Chondrocyte (in vitro differentiated cells): ENCODE measurements around the gene PLEKHG4. TPM values are rescaled to one million over a fixed set of nuclear protein-coding genes. Genes with fewer than 3 reads are reported as not detected.
A peak's percentile ranks its signal among the peaks of the same experiment; 100 is the strongest.

Experiments
- DNase-seq: peaks from one replicate; pipeline ENCODE4 v3.0.0; 2021; ENCODE audit warnings: mixed read lengths, low spot score
- H3K27ac Mint-ChIP-seq: one replicate; pipeline ENCODE4 v1.8.0; 2021; ENCODE audit warnings: mild to moderate bottlenecking, moderate library complexity, mixed read lengths; ENCODE audit not compliant: unreplicated experiment
- H3K27me3 Mint-ChIP-seq: 2 replicates; pipeline ENCODE4 v1.8.0; 2021; ENCODE audit warnings: low read depth, mixed read lengths
- H3K36me3 Mint-ChIP-seq: 2 replicates; pipeline ENCODE4 v1.8.0; 2021; ENCODE audit warnings: low read depth, mixed read lengths
- H3K4me1 Mint-ChIP-seq: 2 replicates; pipeline ENCODE4 v1.8.0; 2021; ENCODE audit warnings: low read depth, mild to moderate bottlenecking, mixed read lengths
- H3K4me3 Mint-ChIP-seq: one replicate; pipeline ENCODE4 v1.8.0; 2021; ENCODE audit warnings: mild to moderate bottlenecking, moderate library complexity, mixed read lengths; ENCODE audit not compliant: unreplicated experiment
- H3K9me3 Mint-ChIP-seq: 2 replicates; pipeline ENCODE4 v1.8.0; 2021; ENCODE audit warnings: low read depth, mixed read lengths
- CTCF ChIP-seq: fragments of 200-600 bp; sonication (generic); IDR thresholded peaks from 2 replicates; pipeline ENCODE4 v1.5.0; 2021; ENCODE audit warnings: antibody characterized with exemption, mild to moderate bottlenecking, moderate library complexity
- total RNA-seq: library from RNA; stranded (reverse); gene quantifications from 3 replicates; pipeline ENCODE4 v1.2.1, GENCODE V29; 2021

The PLEKHG4 gene
- total RNA-seq, 1 donor from 2014 or later: 22.4 TPM

- Mint-ChIP-seq H3K27me3 (no peaks in the 10 kb centered on the region), H3K4me1 (peaks cover 69% of the 10 kb centered on the region), H3K27ac (peak overlapping the region; percentile 98), H3K4me3 (peak overlapping the region; percentile 84), H3K9me3 (no peaks in the 10 kb centered on the region), H3K36me3 (no peaks in the 10 kb centered on the region)
- peak; percentile 66 for DNase-seq
- TF ChIP-seq CTCF: peak; percentile 24
These were observed 34.7 kb upstream of the PLEKHG4 start for GRCh38 chr16:67244387-67245185.

- peak; percentile 36 for DNase-seq
- Mint-ChIP-seq H3K27ac (peak overlapping the region; percentile 98), H3K4me1 (peaks cover 69% of the 10 kb centered on the region)
These were observed 34.1 kb upstream of the PLEKHG4 start for GRCh38 chr16:67245186-67245585.

GRCh38 chr16:67245674-67246080 lies 33.7 kb upstream of the PLEKHG4 start:
- peaks cover 64% of the 10 kb centered on the region for H3K4me1 Mint-ChIP-seq
- no peaks in the 10 kb centered on the region for H3K36me3 Mint-ChIP-seq
- H3K9me3 Mint-ChIP-seq: no peaks in the 10 kb centered on the region
- no peaks in the 10 kb centered on the region for H3K27me3 Mint-ChIP-seq
- H3K4me3 Mint-ChIP-seq: peak overlapping the region; percentile 84
- H3K27ac Mint-ChIP-seq: peak overlapping the region; percentile 98
- TF ChIP-seq CTCF: no peak
- DNase-seq: no peak

More at GRCh38 chr16:67245186-67245585, 34.1 kb upstream of the PLEKHG4 start:
- no peak for TF ChIP-seq CTCF
- H3K4me3 Mint-ChIP-seq: peak overlapping the region; percentile 84
- H3K9me3 Mint-ChIP-seq: no peaks in the 10 kb centered on the region
- no peaks in the 10 kb centered on the region for H3K36me3 Mint-ChIP-seq
- H3K27me3 Mint-ChIP-seq: no peaks in the 10 kb centered on the region

GRCh38 chr16:67246081-67246755 lies 33.1 kb upstream of the PLEKHG4 start:
- no peaks in the 10 kb centered on the region for H3K27me3 Mint-ChIP-seq
- H3K4me1 Mint-ChIP-seq: peaks cover 58% of the 10 kb centered on the region
- no peaks in the 10 kb centered on the region for H3K36me3 Mint-ChIP-seq
- H3K27ac Mint-ChIP-seq: peak overlapping the region; percentile 98
- TF ChIP-seq CTCF: peak; percentile 76
- H3K9me3 Mint-ChIP-seq: no peaks in the 10 kb centered on the region
- peak overlapping the region; percentile 84 for H3K4me3 Mint-ChIP-seq
- peak; percentile 88 for DNase-seq

- Mint-ChIP-seq H3K4me3 (peak overlapping the region; percentile 84), H3K4me1 (peaks cover 53% of the 10 kb centered on the region), H3K27me3 (no peaks in the 10 kb centered on the region), H3K9me3 (no peaks in the 10 kb centered on the region), H3K27ac (peak overlapping the region; percentile 98), H3K36me3 (no peaks in the 10 kb centered on the region)
- DNase-seq: peak; percentile 88
- no peak for TF ChIP-seq CTCF
These were observed 32.6 kb upstream of the PLEKHG4 start for GRCh38 chr16:67246756-67247191.
